A549 treated with GW870086 at 1 μM for 4 hours (cell line): Measurements from ENCODE around the gene EXOC1L. TPM values are rescaled to one million over a fixed set of nuclear protein-coding genes. Genes with fewer than 3 reads are reported as not detected.

ENCODE experiments used
- total RNA-seq: library from RNA; stranded (reverse); fragments of 200-300 nt; extraction: Qiagen RNA extraction; gene quantifications from 5 replicates; pipeline ENCODE4 v1.2.3, GENCODE V29; 2022; ENCODE audit warnings: low read depth

EXOC1L gene, protein sequence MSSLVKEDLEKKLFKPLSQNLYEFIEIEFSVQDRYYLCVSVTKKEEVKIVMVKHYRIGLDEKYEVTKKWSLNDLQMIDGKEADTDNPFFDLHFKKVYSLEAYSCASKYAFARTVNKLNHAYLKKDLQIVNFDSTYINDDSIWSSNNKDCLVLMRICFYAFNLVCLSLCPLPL
- total RNA-seq, result not detected in 5 replicates

DNA sequence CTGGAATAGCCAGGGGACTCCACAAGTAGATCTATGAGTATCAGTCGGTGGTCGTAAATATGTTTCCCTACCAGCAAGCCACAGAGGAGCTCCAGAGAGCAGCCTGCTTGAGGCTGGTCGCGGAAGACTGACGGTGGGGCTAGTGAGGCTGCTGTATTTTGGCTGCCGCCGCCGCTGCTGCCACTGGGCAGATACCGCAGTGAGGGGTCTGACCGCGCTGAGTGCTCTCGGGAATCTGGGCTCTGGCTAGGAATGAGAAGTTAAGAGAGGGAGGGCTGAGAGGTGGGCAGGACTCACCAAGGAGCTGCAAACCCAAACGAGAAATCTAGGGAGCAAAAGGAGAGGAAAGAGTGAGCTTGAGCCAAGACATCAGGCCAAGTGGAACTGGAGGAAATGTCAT, at the start of gene EXOC1L:
Gene EXOC1L, plus strand, starts transcription at position 157 of the 400 bp plus-strand sequence. Its CDS starts 237 bp downstream, at position 394.

DNA sequence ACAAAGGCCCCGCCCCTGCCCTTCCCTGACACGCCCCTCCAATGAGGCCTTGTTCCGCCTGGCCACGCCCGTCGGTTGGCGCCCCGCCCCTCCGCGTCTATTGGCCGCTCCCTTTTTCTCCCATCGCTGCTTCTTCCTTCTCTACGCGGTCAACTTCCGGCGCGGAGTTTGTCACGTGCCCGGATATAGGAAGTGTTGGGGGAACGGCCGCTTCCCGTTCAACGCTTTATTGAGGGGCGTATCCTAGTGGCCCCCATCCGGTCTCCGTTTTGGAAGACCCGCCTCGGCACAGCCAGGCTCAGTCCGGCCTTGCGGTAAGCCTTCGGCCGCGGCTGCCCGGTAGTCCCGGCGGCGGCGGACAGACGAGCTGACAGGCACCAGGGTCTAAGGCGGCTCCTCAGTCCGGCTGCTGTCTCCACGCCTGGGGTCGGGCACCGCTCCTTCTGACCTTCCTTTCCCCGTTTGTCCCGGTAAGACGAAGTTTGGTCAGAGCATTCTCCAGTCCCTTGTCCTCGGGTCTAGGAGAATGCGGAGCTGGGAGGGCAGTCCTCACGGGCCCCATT, 34.0 kb downstream of the EXOC1L start, which contains the start of gene EXOC1:
Gene EXOC1, plus strand, starts transcription at position 165 of the 563 bp plus-strand sequence. CDS start 4,676 bp downstream, outside the sequence.

Other genes starting within 250 kb of the EXOC1L start
- gene PDCL2, start 227.5 kb upstream of the EXOC1L start, total RNA-seq, result not detected in 5 replicates
- 0.37 to 1.1 TPM (median 0.82 TPM) in 5 replicates for gene NMU, start 183.5 kb upstream of the EXOC1L start, total RNA-seq
- 10.5 to 15.2 TPM (median 14.4 TPM) in 5 replicates for gene EXOC1, start 33.9 kb downstream of the EXOC1L start, total RNA-seq
- gene CEP135, start 129.2 kb downstream of the EXOC1L start, total RNA-seq, result 3.7 to 5.1 TPM (median 4.9 TPM) in 5 replicates